ENCODE measurements around the gene TNFSF18. TPM values are rescaled to one million over a fixed set of nuclear protein-coding genes. Genes with fewer than 3 reads are reported as not detected.

The TNFSF18 gene
- total RNA-seq, 1 experiment from 2014 or later: not detected

DNA sequence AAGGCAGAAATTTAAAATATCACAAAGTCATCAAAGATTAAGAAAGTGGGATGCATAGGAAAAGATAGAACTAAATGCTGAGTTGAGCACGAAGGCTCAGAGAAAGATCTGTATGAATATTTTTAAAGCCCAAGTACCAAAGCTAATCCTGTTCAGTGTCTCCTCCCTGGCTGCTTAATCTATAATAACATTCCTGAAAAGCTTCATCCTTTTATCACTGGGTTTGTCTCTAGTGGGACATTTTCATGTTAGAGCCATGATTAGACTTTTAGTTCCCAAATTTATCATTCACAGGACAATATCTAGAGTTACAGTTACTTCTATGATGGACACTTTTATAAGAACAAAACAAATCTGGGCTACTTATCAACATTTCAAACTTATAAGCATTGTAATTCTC is 38.6 kb downstream of the TNFSF18 start (continued):
- TF ChIP-seq, protein P1, sequence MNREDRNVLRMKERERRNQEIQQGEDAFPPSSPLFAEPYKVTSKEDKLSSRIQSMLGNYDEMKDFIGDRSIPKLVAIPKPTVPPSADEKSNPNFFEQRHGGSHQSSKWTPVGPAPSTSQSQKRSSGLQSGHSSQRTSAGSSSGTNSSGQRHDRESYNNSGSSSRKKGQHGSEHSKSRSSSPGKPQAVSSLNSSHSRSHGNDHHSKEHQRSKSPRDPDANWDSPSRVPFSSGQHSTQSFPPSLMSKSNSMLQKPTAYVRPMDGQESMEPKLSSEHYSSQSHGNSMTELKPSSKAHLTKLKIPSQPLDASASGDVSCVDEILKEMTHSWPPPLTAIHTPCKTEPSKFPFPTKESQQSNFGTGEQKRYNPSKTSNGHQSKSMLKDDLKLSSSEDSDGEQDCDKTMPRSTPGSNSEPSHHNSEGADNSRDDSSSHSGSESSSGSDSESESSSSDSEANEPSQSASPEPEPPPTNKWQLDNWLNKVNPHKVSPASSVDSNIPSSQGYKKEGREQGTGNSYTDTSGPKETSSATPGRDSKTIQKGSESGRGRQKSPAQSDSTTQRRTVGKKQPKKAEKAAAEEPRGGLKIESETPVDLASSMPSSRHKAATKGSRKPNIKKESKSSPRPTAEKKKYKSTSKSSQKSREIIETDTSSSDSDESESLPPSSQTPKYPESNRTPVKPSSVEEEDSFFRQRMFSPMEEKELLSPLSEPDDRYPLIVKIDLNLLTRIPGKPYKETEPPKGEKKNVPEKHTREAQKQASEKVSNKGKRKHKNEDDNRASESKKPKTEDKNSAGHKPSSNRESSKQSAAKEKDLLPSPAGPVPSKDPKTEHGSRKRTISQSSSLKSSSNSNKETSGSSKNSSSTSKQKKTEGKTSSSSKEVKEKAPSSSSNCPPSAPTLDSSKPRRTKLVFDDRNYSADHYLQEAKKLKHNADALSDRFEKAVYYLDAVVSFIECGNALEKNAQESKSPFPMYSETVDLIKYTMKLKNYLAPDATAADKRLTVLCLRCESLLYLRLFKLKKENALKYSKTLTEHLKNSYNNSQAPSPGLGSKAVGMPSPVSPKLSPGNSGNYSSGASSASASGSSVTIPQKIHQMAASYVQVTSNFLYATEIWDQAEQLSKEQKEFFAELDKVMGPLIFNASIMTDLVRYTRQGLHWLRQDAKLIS (CRISPR knock-in tag; IDR thresholded peaks at IDR 0.05; ENCODE audit: borderline replicate concordance): no peak
- TF ChIP-seq, protein P2, sequence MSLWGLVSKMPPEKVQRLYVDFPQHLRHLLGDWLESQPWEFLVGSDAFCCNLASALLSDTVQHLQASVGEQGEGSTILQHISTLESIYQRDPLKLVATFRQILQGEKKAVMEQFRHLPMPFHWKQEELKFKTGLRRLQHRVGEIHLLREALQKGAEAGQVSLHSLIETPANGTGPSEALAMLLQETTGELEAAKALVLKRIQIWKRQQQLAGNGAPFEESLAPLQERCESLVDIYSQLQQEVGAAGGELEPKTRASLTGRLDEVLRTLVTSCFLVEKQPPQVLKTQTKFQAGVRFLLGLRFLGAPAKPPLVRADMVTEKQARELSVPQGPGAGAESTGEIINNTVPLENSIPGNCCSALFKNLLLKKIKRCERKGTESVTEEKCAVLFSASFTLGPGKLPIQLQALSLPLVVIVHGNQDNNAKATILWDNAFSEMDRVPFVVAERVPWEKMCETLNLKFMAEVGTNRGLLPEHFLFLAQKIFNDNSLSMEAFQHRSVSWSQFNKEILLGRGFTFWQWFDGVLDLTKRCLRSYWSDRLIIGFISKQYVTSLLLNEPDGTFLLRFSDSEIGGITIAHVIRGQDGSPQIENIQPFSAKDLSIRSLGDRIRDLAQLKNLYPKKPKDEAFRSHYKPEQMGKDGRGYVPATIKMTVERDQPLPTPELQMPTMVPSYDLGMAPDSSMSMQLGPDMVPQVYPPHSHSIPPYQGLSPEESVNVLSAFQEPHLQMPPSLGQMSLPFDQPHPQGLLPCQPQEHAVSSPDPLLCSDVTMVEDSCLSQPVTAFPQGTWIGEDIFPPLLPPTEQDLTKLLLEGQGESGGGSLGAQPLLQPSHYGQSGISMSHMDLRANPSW (CRISPR knock-in tag; conservative IDR thresholded peaks at IDR 0.05; ENCODE audit: low read depth): no peak

DNA sequence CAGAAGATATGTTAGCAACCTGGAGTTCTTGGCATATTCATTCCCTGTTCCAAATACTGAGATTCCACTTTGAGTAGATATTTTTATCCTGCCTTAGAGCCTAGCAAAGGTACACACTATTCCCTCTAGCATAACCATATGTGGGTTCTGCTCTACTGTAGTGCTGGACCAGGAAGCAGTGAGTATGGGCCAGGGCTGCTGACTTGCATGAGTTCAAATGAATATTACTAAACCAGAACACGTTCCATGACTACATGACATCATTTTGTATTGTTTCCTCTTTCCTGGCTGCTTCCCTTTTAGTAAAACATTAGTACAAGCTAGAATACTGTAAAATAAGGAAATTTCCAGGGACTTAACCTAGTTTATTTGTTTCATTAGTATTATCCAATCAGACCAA is 41.1 kb downstream of the TNFSF18 start:
- H3K27ac Mint-ChIP-seq: no peak overlapping the region
- DNase-seq (ENCODE audit: low spot score) (no peak), ATAC-seq (no peak)
- no peaks in the 10 kb centered on the region for H3K36me3 Mint-ChIP-seq
- peaks cover 8% of the 10 kb centered on the region for H3K4me1 Mint-ChIP-seq
- no peak for TF ChIP-seq MYBL2 (CRISPR knock-in tag; IDR thresholded peaks at IDR 0.05)
- TF ChIP-seq, protein P2 (CRISPR knock-in tag; conservative IDR thresholded peaks at IDR 0.05; ENCODE audit: low read depth): no peak
- TF ChIP-seq, protein P3, sequence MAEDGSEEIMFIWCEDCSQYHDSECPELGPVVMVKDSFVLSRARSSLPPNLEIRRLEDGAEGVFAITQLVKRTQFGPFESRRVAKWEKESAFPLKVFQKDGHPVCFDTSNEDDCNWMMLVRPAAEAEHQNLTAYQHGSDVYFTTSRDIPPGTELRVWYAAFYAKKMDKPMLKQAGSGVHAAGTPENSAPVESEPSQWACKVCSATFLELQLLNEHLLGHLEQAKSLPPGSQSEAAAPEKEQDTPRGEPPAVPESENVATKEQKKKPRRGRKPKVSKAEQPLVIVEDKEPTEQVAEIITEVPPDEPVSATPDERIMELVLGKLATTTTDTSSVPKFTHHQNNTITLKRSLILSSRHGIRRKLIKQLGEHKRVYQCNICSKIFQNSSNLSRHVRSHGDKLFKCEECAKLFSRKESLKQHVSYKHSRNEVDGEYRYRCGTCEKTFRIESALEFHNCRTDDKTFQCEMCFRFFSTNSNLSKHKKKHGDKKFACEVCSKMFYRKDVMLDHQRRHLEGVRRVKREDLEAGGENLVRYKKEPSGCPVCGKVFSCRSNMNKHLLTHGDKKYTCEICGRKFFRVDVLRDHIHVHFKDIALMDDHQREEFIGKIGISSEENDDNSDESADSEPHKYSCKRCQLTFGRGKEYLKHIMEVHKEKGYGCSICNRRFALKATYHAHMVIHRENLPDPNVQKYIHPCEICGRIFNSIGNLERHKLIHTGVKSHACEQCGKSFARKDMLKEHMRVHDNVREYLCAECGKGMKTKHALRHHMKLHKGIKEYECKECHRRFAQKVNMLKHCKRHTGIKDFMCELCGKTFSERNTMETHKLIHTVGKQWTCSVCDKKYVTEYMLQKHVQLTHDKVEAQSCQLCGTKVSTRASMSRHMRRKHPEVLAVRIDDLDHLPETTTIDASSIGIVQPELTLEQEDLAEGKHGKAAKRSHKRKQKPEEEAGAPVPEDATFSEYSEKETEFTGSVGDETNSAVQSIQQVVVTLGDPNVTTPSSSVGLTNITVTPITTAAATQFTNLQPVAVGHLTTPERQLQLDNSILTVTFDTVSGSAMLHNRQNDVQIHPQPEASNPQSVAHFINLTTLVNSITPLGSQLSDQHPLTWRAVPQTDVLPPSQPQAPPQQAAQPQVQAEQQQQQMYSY (CRISPR knock-in tag; IDR thresholded peaks at IDR 0.05): no peak
- no peak overlapping the region for H3K4me3 Mint-ChIP-seq
- POLR2A ChIA-PET: no interaction called here
- H3K9me3 Mint-ChIP-seq: no peaks in the 10 kb centered on the region
- H3K27me3 Mint-ChIP-seq (ENCODE audit: low read depth): no peaks in the 10 kb centered on the region; the same call in 1 of the 2 replicates
- CTCF ChIA-PET: no interaction called here

DNA sequence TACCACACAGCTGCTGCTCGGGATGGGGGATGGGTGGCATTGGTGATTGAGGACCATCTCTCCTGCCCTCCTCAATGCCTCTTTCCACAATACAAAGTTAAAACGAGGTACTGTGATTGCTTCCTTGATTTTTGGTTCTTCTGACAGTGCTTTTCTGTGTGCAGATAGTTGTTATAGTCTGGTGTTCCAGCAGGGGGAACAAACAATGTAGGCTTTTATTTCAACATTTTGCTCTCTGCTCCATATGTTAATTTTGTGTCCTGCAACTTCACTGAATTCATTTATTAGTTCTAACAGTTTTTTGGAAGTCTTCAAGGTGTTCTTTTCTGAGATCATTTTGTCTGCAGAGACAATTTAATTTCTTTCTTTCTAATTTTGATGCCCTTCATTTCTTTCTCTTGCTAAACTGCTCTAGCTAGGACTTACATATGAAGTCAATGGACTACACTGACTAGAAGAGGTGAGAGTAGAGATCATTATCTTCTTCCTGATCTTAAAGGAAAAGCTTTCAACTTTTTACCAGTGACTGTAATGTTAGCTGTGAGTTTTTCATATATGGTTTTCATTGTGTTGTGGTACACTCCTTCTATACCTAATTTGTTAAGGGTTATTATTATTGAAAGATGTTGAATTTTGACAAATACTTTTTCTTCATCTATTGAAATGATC is 45.4 kb downstream of the TNFSF18 start:
- Mint-ChIP-seq H3K36me3 (peaks cover 9% of the 10 kb centered on the region), H3K27me3 (ENCODE audit: low read depth) (no peaks in the 10 kb centered on the region; the same call in 1 of the 2 replicates), H3K9me3 (peaks cover 26% of the 10 kb centered on the region), H3K27ac (no peak overlapping the region), H3K4me1 (peaks cover 8% of the 10 kb centered on the region), H3K4me3 (no peak overlapping the region)
- no peak for DNase-seq (ENCODE audit: low spot score)
- CTCF ChIA-PET: interaction anchor here (0.5 kb wide), 1 partner anchor 29 kb away, joined by 3 read pairs; no protein-coding TSS in a partner anchor
- POLR2A ChIA-PET: no interaction called here
- no peak for ATAC-seq
- TF ChIP-seq, protein P4, sequence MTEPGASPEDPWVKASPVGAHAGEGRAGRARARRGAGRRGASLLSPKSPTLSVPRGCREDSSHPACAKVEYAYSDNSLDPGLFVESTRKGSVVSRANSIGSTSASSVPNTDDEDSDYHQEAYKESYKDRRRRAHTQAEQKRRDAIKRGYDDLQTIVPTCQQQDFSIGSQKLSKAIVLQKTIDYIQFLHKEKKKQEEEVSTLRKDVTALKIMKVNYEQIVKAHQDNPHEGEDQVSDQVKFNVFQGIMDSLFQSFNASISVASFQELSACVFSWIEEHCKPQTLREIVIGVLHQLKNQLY (CRISPR knock-in tag; IDR thresholded peaks at IDR 0.05): no peak
- no peak for TF ChIP-seq ZNF263 (CRISPR knock-in tag; IDR thresholded peaks at IDR 0.05; ENCODE audit: low read depth)
- no peak for TF ChIP-seq NFATC4 (CRISPR knock-in tag; IDR thresholded peaks at IDR 0.05)
- TF ChIP-seq TP53 (CRISPR knock-in tag; IDR thresholded peaks at IDR 0.05): no peak
- no peak for TF ChIP-seq ZNF219 (CRISPR knock-in tag; IDR thresholded peaks at IDR 0.05; ENCODE audit: borderline replicate concordance)
- TF ChIP-seq, protein P2 (CRISPR knock-in tag; conservative IDR thresholded peaks at IDR 0.05; ENCODE audit: low read depth): no peak
- TF ChIP-seq ZNF671 (CRISPR knock-in tag; IDR thresholded peaks at IDR 0.05): no peak
- TF ChIP-seq NR1H2 (CRISPR knock-in tag; IDR thresholded peaks at IDR 0.05): no peak
- no peak for TF ChIP-seq JAZF1 (CRISPR knock-in tag; IDR thresholded peaks at IDR 0.05)
